ENCODE measurements around the gene ZC3H7A. TPM values are rescaled to one million over a fixed set of nuclear protein-coding genes. Genes with fewer than 3 reads are reported as not detected.

Gene ZC3H7A
- total and polyA plus RNA-seq, 10 of the 15 experiments (the other 5 are each of a cell fraction or from before 2014, with no cell fraction given), result 46.3 to 188 (median 68.6) TPM

DNA sequence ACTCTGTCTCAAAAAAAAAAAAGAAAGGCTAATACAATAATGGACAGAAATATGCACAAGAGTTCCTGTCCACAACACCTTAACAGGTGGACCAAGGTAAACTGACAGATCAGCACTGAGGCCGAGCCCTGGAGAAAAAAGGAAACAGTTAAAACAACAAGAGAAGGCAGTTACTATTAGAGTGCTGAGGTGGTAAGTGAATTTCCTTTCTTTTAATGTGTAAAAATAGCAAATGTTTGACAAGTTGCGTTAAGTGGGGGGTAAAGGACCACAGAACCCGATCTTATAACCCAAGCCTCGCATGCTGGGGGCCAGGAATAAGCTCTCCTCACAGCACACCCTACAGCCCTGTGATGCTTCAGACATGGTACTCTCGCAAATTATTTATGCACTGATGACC lies 79.2 kb downstream of the ZC3H7A start (continued):
- TF ChIP-seq, protein P1, sequence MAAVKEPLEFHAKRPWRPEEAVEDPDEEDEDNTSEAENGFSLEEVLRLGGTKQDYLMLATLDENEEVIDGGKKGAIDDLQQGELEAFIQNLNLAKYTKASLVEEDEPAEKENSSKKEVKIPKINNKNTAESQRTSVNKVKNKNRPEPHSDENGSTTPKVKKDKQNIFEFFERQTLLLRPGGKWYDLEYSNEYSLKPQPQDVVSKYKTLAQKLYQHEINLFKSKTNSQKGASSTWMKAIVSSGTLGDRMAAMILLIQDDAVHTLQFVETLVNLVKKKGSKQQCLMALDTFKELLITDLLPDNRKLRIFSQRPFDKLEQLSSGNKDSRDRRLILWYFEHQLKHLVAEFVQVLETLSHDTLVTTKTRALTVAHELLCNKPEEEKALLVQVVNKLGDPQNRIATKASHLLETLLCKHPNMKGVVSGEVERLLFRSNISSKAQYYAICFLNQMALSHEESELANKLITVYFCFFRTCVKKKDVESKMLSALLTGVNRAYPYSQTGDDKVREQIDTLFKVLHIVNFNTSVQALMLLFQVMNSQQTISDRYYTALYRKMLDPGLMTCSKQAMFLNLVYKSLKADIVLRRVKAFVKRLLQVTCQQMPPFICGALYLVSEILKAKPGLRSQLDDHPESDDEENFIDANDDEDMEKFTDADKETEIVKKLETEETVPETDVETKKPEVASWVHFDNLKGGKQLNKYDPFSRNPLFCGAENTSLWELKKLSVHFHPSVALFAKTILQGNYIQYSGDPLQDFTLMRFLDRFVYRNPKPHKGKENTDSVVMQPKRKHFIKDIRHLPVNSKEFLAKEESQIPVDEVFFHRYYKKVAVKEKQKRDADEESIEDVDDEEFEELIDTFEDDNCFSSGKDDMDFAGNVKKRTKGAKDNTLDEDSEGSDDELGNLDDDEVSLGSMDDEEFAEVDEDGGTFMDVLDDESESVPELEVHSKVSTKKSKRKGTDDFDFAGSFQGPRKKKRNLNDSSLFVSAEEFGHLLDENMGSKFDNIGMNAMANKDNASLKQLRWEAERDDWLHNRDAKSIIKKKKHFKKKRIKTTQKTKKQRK (IDR thresholded peaks at IDR 0.05; ENCODE audit: low read depth, low read length), result no peak
- TF ChIP-seq, protein P2, sequence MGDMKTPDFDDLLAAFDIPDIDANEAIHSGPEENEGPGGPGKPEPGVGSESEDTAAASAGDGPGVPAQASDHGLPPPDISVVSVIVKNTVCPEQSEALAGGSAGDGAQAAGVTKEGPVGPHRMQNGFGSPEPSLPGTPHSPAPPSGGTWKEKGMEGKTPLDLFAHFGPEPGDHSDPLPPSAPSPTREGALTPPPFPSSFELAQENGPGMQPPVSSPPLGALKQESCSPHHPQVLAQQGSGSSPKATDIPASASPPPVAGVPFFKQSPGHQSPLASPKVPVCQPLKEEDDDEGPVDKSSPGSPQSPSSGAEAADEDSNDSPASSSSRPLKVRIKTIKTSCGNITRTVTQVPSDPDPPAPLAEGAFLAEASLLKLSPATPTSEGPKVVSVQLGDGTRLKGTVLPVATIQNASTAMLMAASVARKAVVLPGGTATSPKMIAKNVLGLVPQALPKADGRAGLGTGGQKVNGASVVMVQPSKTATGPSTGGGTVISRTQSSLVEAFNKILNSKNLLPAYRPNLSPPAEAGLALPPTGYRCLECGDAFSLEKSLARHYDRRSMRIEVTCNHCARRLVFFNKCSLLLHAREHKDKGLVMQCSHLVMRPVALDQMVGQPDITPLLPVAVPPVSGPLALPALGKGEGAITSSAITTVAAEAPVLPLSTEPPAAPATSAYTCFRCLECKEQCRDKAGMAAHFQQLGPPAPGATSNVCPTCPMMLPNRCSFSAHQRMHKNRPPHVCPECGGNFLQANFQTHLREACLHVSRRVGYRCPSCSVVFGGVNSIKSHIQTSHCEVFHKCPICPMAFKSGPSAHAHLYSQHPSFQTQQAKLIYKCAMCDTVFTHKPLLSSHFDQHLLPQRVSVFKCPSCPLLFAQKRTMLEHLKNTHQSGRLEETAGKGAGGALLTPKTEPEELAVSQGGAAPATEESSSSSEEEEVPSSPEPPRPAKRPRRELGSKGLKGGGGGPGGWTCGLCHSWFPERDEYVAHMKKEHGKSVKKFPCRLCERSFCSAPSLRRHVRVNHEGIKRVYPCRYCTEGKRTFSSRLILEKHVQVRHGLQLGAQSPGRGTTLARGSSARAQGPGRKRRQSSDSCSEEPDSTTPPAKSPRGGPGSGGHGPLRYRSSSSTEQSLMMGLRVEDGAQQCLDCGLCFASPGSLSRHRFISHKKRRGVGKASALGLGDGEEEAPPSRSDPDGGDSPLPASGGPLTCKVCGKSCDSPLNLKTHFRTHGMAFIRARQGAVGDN (IDR thresholded peaks at IDR 0.05), result no peak
- TF ChIP-seq POLR2AphosphoS5 (IDR thresholded peaks at IDR 0.05; ENCODE audit: low read length), result no peak
- no peak for TF ChIP-seq DPF2 (IDR thresholded peaks at IDR 0.05)

DNA sequence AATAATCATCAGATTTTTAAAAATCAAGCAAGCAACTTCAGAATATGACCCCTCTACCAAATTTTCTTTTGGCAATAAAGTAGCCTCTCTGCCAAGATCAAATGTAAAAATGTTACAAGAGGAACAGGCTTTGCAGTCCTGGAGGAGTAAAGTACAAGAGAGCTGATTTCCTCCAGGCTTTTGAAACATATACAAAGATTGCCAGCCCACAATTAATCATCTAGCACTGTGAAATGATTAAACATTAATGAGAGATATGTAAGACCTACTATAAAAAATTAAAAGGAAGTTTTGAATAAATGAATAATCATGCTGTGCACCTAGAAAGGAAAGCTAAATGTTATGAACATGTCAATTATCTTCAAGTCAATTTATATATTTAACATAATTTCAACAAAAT lies 80.7 kb downstream of the ZC3H7A start:
- in situ Hi-C loops (cut with MboI), result no loop called here
- no peak for FAIRE-seq
- H2AFZ ChIP-seq (ENCODE audit: control insufficient read depth, low read depth, low read length), result no peak overlapping the region
- TF ChIP-seq MYC (IDR thresholded peaks at IDR 0.05; ENCODE audit: insufficient read depth, insufficient read length, insufficient replicate concordance, low read length, severe bottlenecking), result no peak
- TF ChIP-seq TCF3 (IDR thresholded peaks at IDR 0.05; ENCODE audit: borderline replicate concordance, insufficient read depth, low read depth, low read length), result no peak
- no peak for TF ChIP-seq NR2F1 (conservative IDR thresholded peaks at IDR 0.05)
- TF ChIP-seq JUNB (IDR thresholded peaks at IDR 0.05), result no peak
- TF ChIP-seq, protein P3, sequence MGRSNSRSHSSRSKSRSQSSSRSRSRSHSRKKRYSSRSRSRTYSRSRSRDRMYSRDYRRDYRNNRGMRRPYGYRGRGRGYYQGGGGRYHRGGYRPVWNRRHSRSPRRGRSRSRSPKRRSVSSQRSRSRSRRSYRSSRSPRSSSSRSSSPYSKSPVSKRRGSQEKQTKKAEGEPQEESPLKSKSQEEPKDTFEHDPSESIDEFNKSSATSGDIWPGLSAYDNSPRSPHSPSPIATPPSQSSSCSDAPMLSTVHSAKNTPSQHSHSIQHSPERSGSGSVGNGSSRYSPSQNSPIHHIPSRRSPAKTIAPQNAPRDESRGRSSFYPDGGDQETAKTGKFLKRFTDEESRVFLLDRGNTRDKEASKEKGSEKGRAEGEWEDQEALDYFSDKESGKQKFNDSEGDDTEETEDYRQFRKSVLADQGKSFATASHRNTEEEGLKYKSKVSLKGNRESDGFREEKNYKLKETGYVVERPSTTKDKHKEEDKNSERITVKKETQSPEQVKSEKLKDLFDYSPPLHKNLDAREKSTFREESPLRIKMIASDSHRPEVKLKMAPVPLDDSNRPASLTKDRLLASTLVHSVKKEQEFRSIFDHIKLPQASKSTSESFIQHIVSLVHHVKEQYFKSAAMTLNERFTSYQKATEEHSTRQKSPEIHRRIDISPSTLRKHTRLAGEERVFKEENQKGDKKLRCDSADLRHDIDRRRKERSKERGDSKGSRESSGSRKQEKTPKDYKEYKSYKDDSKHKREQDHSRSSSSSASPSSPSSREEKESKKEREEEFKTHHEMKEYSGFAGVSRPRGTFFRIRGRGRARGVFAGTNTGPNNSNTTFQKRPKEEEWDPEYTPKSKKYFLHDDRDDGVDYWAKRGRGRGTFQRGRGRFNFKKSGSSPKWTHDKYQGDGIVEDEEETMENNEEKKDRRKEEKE (IDR thresholded peaks at IDR 0.05), result no peak
- TF ChIP-seq SRF (IDR thresholded peaks at IDR 0.05; ENCODE audit: low read depth in 2 of 2, low read length in 2 of 2), result no peak
- TF ChIP-seq, protein P4, sequence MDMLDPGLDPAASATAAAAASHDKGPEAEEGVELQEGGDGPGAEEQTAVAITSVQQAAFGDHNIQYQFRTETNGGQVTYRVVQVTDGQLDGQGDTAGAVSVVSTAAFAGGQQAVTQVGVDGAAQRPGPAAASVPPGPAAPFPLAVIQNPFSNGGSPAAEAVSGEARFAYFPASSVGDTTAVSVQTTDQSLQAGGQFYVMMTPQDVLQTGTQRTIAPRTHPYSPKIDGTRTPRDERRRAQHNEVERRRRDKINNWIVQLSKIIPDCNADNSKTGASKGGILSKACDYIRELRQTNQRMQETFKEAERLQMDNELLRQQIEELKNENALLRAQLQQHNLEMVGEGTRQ (IDR thresholded peaks at IDR 0.05; ENCODE audit: borderline replicate concordance, low read depth, low read length), result no peak

More for the DNA sequence above, 80.7 kb downstream of the ZC3H7A start:
- ChIA-PET CTCF (interaction anchor here (0.9 to 6.7 kb wide), 12 partner anchors 14 to 310 kb away, joined by 3 to 71 read pairs (median 7); no protein-coding TSS in a partner anchor), SMC1A (ENCODE audit: uncharacterized antibody, unreplicated experiment) (interaction anchor here (0.8 to 6.7 kb wide), 11 partner anchors 15 to 310 kb away, joined by 3 to 41 read pairs (median 4); no protein-coding TSS in a partner anchor), RAD21 (ENCODE audit: unreplicated experiment) (interaction anchor here (0.7 to 2.1 kb wide), 3 partner anchors 26 to 185 kb away, joined by 3 to 12 read pairs (median 3); partner anchors contain the start of gene TXNDC11), POLR2A (interaction anchor here (0.6 to 1.2 kb wide), 3 partner anchors 23 to 81 kb away, joined by 3 read pairs; partner anchors contain the start of gene ZC3H7A)
- ATAC-seq, result no peak
- Histone ChIP-seq H3K4me2 (ENCODE audit: control insufficient read depth, insufficient read depth) (peak overlapping the region; percentile 23), H3K36me3 (ENCODE audit: control insufficient read depth in 2 of 2, insufficient read depth in 2 of 2, low read length in 1 of 2) (peaks cover 20 to 38% of the 10 kb centered on the region in 2 experiments), H3K4me1 (ENCODE audit: control insufficient read depth, insufficient read depth, low read length) (peaks cover 16% of the 10 kb centered on the region), H3K9ac (ENCODE audit: control insufficient read depth, insufficient read depth, low read length) (no peak overlapping the region), H3K79me2 (ENCODE audit: control insufficient read depth, insufficient read depth, low read length) (no peaks in the 10 kb centered on the region; the same call in none of the 2 replicates), H3K27me3 (replicated peaks in 1 of 2; ENCODE audit: control insufficient read depth in 2 of 2, insufficient read depth in 2 of 2, low read length in 1 of 2) (no peaks in the 10 kb centered on the region), H3K9me3 (replicated peaks; ENCODE audit: control insufficient read depth, insufficient read depth, low read length) (no peaks in the 10 kb centered on the region), H3K27ac (ENCODE audit: control insufficient read depth, insufficient read depth) (peak overlapping the region; percentile 48; the same call in 1 of the 2 replicates), H3K4me3 (no peak overlapping the region), H4K20me1 (ENCODE audit: control insufficient read depth, insufficient read depth) (no peaks in the 10 kb centered on the region)
- DNase-seq (ENCODE audit: low read depth, low spot score), result no peak
- intact Hi-C loops (cut with micrococcal nuclease; ENCODE audit: unreplicated experiment), result loop anchor here (5.0 kb wide), 1 partner anchor 309 kb away; no protein-coding TSS in a partner anchor
- BruUV-seq (replicated peaks), result no TSS peak
